Stomach (tissue), 9 donors: ENCODE data around the gene TTYH1. TPM values are rescaled to one million over a fixed set of nuclear protein-coding genes. Genes with fewer than 3 reads are reported as not detected.
A peak's percentile ranks its signal among the peaks of the same experiment; 100 is the strongest.

Experiments
- DNase-seq, 2 donors: peaks; one replicate each; pipeline versions ENCODE4 v3.0.0 to v3.0.0-alpha.2; 2013 to 2019
- H3K27ac ChIP-seq, 5 donors: fragments of 200-600 bp in 4 of 5; sonication (generic) in 4 of 5; one replicate each; pipeline ENCODE4 v1.5.1; 2013 to 2019; ENCODE audit warnings: mild to moderate bottlenecking in 1 of 5, moderate library complexity in 1 of 5
- H3K27me3 ChIP-seq, 3 donors: fragments of 200-600 bp; sonication (generic); one replicate each; pipeline ENCODE4 v1.5.1; 2017 to 2019; ENCODE audit warnings: mixed run types in 1 of 3
- H3K36me3 ChIP-seq, 4 donors: fragments of 200-600 bp; sonication (generic); 1 replicate in 3 of 4; 2 replicates in 1 of 4; pipeline ENCODE4 v1.5.1; 2016 to 2019
- H3K4me1 ChIP-seq, 4 donors: fragments of 200-600 bp; sonication (generic); one replicate each; pipeline ENCODE4 v1.5.1; 2016 to 2019
- H3K4me3 ChIP-seq, 4 donors: fragments of 200-600 bp; sonication (generic) in 3 of 4; one replicate each; pipeline ENCODE4 v1.5.1; 2016 to 2019; ENCODE audit warnings: mild to moderate bottlenecking in 1 of 4
- H3K9me3 ChIP-seq, 4 donors: fragments of 200-600 bp; sonication (generic); one replicate each; pipeline ENCODE4 v1.5.1; 2016 to 2019
- EP300 ChIP-seq: sonication (generic); formaldehyde crosslinking; IDR thresholded peaks from one replicate; pipeline ENCODE4 v1.6.1; 2017; ENCODE audit warnings: antibody characterized with exemption
- POLR2A ChIP-seq, 4 donors: fragments of 450-650 bp; IDR thresholded peaks; one replicate each; pipeline ENCODE4 v1.6.1; 2016; ENCODE audit warnings: antibody characterized with exemption in 4 of 4, control low read depth in 2 of 4, mild to moderate bottlenecking in 1 of 4, moderate library complexity in 1 of 4
- POLR2AphosphoS5 ChIP-seq, 3 donors: sonication (generic); formaldehyde crosslinking; IDR thresholded peaks; one replicate each; pipeline ENCODE4 v1.6.1; 2016; ENCODE audit warnings: antibody characterized with exemption in 3 of 3
- WGBS, 5 donors: extraction: QIAGEN DNeasy Blood & Tissue Kit in 3 of 5; methylation state at CpG; one replicate each; pipeline versions ENCODE4 v1.1.5 to v1.1.7; 2013 to 2018; 5-methylcytosine and 5-hydroxymethylcytosine counted together
- intact Hi-C: fragments of 100-400 bp; cut with DNase I; formaldehyde crosslinking; loops from one replicate; pipeline ENCODE4 v1.15.1; 2023; ENCODE audit warnings: low total_unique reads
- polyA plus RNA-seq, 3 donors: library from polyadenylated mRNA; stranded (reverse); fragments of 200-250 nt; gene quantifications; one replicate each; pipeline ENCODE4 v1.2.3, GENCODE V29; 2013
- total RNA-seq, 5 donors: library from RNA; depleted of rRNA; stranded (reverse); fragments of >200 nt; gene quantifications; one replicate each; pipeline versions ENCODE4 v1.1.0 to v1.2.3, GENCODE V29; 2014 to 2016
- TF ChIP-seq, protein P1 (sequence below), 7 experiments: fragments of 450-650 bp in 4 of 7; fragments of 200-600 bp in 3 of 7; sonication (generic) in 3 of 7; IDR thresholded peaks; one replicate each; pipeline ENCODE4 v1.5.1; 2016 to 2019; ENCODE audit warnings: antibody characterized with exemption in 7 of 7, control low read depth in 2 of 7, mild to moderate bottlenecking in 1 of 7
- donor health status: healthy with polysubstance abuse.
- donor health status: Bipolar disorder and iron deficiency.
- donor health status: healthy.

The TTYH1 gene
- total and polyA plus RNA-seq, 8 donors = 0.12 to 12.9 (median 2.3) TPM; not detected in 3

DNA sequence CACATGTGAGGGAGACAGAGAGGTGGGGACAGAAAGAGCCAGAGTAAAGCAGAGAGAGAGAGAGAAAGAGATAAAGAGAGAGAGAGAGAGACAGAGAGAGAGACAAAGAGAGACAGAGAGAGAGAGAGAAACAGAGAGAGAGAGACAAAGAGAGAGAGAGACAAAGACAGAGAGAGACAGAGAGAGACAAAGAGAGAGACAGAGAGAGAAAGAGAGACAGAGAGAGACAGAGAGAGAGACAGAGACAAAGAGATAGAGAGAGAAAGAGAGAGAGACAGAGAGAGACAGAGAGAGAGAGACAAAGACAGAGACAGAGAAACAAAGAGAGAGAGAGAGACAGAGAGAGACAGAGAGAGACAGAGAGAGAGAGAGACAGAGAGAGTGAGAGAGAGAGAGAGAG is 4.2 kb upstream of the TTYH1 start:
- Histone ChIP-seq H3K36me3 (no peaks in the 10 kb centered on the region), H3K4me1 (peaks cover 0 to 9% (median 3%) of the 10 kb centered on the region in 4 donors), H3K27me3 (peaks cover 18 to 53% (median 19%) of the 10 kb centered on the region in 3 donors), H3K4me3 (no peak overlapping the region), H3K27ac (no peak overlapping the region), H3K9me3 (no peaks in the 10 kb centered on the region)
- intact Hi-C loops = no loop called here
- TF ChIP-seq POLR2A (IDR thresholded peaks at IDR 0.05) (no peak), EP300 (no peak), POLR2AphosphoS5 (IDR thresholded peaks at IDR 0.05) (no peak)
- TF ChIP-seq, protein P1, sequence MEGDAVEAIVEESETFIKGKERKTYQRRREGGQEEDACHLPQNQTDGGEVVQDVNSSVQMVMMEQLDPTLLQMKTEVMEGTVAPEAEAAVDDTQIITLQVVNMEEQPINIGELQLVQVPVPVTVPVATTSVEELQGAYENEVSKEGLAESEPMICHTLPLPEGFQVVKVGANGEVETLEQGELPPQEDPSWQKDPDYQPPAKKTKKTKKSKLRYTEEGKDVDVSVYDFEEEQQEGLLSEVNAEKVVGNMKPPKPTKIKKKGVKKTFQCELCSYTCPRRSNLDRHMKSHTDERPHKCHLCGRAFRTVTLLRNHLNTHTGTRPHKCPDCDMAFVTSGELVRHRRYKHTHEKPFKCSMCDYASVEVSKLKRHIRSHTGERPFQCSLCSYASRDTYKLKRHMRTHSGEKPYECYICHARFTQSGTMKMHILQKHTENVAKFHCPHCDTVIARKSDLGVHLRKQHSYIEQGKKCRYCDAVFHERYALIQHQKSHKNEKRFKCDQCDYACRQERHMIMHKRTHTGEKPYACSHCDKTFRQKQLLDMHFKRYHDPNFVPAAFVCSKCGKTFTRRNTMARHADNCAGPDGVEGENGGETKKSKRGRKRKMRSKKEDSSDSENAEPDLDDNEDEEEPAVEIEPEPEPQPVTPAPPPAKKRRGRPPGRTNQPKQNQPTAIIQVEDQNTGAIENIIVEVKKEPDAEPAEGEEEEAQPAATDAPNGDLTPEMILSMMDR (IDR thresholded peaks at IDR 0.05) = no peak
- DNase-seq = no peak

DNA sequence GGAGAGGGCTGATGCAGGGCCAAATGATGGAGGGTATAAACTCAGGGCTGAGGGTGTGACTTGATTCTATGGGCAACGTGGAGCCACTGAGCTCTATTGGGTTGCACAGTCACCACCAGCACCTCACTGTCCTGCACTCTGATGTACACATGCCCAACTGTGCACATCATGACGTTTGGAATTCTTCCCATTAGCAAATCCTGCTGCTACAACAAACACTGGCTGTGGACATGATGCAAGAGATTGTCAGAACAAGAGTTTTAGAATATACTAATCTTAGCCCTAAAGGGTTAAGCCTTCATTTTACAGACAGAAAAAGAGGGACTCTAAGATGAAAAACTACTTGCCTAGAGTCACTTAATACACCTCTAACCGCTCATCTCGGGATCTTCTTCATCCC is 2.4 kb upstream of the TTYH1 start:
- H3K9me3 ChIP-seq = no peaks in the 10 kb centered on the region
- intact Hi-C loops = no loop called here
- peaks cover 31 to 72% (median 37%) of the 10 kb centered on the region in 3 donors for H3K27me3 ChIP-seq
- DNase-seq = no peak
- 62 to 78% (median 72%) methylated on average over 4 of the region's 4 CpGs for WGBS, 5 donors
- no peak overlapping the region for H3K27ac ChIP-seq
- no peak overlapping the region for H3K4me3 ChIP-seq
- TF ChIP-seq EP300 (no peak), POLR2A (IDR thresholded peaks at IDR 0.05) (no peak)
- H3K36me3 ChIP-seq = no peaks in the 10 kb centered on the region
- H3K4me1 ChIP-seq = peaks cover 0 to 10% (median 6%) of the 10 kb centered on the region in 4 donors

DNA sequence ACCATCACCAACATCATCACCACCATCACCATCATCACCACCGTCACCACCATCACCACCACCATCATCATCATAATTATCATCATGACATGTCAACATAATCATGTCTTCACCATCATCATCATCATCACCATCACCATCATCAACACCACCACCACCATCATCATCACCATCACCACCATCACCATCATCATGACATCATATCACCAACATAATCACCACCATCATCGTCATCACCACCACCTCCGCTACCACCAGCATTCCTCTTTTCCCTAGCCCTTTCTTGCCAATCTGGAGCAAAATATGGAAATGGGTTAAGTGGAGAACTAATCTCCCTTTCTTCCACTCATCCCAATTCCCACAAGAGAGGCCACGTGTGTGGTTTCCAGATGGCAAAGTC is 1.1 kb upstream of the TTYH1 start:
- Histone ChIP-seq H3K27ac (no peak overlapping the region), H3K27me3 (peaks cover 31 to 84% (median 49%) of the 10 kb centered on the region in 3 donors), H3K4me3 (no peak overlapping the region), H3K36me3 (no peaks in the 10 kb centered on the region), H3K9me3 (no peaks in the 10 kb centered on the region), H3K4me1 (peaks cover 0 to 21% (median 8%) of the 10 kb centered on the region in 4 donors)
- DNase-seq = no peak
- 83 to 95% (median 95%) methylated on average over 4 of the region's 4 CpGs for WGBS, 5 donors
- TF ChIP-seq POLR2AphosphoS5 (IDR thresholded peaks at IDR 0.05) = no peak
- TF ChIP-seq POLR2A (IDR thresholded peaks at IDR 0.05) = no peak
- no peak for TF ChIP-seq EP300
- TF ChIP-seq, protein P1 (IDR thresholded peaks at IDR 0.05) = no peak
- intact Hi-C loops = no loop called here

DNA sequence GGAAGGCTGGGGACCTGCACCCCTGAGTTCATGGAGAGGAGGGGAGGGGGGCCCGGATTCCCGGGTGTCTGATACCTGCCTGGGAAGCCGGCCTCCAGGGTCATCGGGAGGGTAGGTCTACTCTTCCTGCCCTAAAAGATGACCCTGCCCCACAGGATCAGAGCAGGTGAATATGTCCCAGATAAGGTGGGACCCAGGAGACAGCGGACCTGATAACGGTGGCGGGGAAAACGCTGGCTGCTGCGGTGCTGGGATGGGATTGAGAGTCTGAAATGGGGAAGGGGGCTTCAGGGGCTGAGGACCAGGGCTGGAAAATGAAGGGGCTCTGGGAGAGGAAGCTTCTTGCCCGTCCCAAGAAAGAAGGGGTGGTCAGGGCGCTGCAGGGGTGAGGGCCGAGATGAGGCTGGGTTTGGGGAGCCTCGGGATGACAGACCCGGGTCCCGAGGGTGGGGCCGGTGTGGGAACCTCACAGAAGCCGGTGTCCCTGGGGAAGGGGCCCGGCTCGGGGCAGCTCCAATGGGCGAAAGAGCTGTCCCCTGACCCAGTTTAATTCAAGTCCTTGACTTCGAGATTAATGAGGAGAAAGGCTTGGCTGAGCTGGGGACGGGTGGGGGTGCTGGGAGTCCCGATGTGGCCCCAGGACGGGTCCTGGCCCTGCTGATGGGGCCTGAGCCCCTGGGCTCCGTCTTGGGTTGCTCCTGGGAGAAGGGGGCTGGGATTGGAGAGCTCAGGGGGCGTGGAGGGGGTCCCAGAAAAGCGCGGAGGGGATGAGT is 823 bp downstream of the TTYH1 start:
- H3K27me3 ChIP-seq = peaks cover 32 to 93% (median 66%) of the 10 kb centered on the region in 3 donors
- peak in 1 of 2 donors; percentile 28 for DNase-seq
- 4 to 6% (median 5%) methylated on average over 28 of the region's 28 CpGs for WGBS, 5 donors
- H3K4me3 ChIP-seq = peak overlapping the region in 3 of 4 donors; percentile 11 to 24 (median 20)
- peaks cover 0 to 32% (median 18%) of the 10 kb centered on the region in 4 donors for H3K4me1 ChIP-seq
- TF ChIP-seq, protein P1 (IDR thresholded peaks at IDR 0.05) = no peak
- no peak for TF ChIP-seq POLR2A (IDR thresholded peaks at IDR 0.05)
- no peak for TF ChIP-seq EP300
- no peak for TF ChIP-seq POLR2AphosphoS5 (IDR thresholded peaks at IDR 0.05)
- H3K9me3 ChIP-seq = no peaks in the 10 kb centered on the region
- no peaks in the 10 kb centered on the region for H3K36me3 ChIP-seq
- intact Hi-C loops = no loop called here
- no peak overlapping the region for H3K27ac ChIP-seq
